ENCODE data around the gene SERGEF.

Gene SERGEF

DNA sequence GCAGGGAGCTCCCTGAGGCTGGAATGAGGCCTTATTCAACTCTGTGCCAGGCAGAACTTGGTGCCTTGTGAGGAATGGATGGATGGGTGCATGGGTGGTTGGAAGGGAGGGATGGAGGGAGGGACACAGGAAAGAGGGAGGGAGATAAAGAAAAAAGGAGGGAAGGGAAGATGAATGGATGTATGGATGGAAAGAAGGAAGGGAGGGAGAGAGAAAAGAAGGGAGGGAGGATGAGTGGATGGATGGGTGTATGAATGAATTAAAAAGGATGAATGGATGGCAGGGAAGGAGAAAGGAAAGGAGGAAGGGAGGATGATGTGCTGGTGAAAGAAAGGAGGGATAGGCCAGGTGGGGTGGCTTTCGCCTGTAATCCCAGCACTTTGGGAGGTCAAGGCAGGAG lies 243.6 kb downstream of the SERGEF start:
- in situ Hi-C loops (cut with HindIII; ENCODE audit: low sequenced_read_pairs): no loop called here
- TF ChIP-seq, protein P1, sequence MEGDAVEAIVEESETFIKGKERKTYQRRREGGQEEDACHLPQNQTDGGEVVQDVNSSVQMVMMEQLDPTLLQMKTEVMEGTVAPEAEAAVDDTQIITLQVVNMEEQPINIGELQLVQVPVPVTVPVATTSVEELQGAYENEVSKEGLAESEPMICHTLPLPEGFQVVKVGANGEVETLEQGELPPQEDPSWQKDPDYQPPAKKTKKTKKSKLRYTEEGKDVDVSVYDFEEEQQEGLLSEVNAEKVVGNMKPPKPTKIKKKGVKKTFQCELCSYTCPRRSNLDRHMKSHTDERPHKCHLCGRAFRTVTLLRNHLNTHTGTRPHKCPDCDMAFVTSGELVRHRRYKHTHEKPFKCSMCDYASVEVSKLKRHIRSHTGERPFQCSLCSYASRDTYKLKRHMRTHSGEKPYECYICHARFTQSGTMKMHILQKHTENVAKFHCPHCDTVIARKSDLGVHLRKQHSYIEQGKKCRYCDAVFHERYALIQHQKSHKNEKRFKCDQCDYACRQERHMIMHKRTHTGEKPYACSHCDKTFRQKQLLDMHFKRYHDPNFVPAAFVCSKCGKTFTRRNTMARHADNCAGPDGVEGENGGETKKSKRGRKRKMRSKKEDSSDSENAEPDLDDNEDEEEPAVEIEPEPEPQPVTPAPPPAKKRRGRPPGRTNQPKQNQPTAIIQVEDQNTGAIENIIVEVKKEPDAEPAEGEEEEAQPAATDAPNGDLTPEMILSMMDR (IDR thresholded peaks at IDR 0.05; ENCODE audit: low read depth, low read length, missing control alignments): no peak
- DNase-seq (ENCODE audit: low read depth): no peak
- H3K4me3 ChIP-seq (ENCODE audit: low read depth, low read length): no peak overlapping the region

GRCh38 chr11:17768547-17768946 lies 244.3 kb downstream of the SERGEF start:
- TF ChIP-seq, protein P1 (IDR thresholded peaks at IDR 0.05; ENCODE audit: low read depth, low read length, missing control alignments): no peak
- no peak overlapping the region for H3K4me3 ChIP-seq (ENCODE audit: low read depth, low read length)
- in situ Hi-C loops (cut with HindIII; ENCODE audit: low sequenced_read_pairs): no loop called here
- DNase-seq (ENCODE audit: low read depth): no peak

GRCh38 chr11:17767914-17768313 lies 244.9 kb downstream of the SERGEF start:
- no peak for DNase-seq (ENCODE audit: low read depth)
- in situ Hi-C loops (cut with HindIII; ENCODE audit: low sequenced_read_pairs): no loop called here
- TF ChIP-seq, protein P1 (IDR thresholded peaks at IDR 0.05; ENCODE audit: low read depth, low read length, missing control alignments): no peak
- no peak overlapping the region for H3K4me3 ChIP-seq (ENCODE audit: low read depth, low read length)

GRCh38 chr11:17767301-17767885 lies 245.5 kb downstream of the SERGEF start:
- in situ Hi-C loops (cut with HindIII; ENCODE audit: low sequenced_read_pairs): no loop called here
- H3K4me3 ChIP-seq (ENCODE audit: low read depth, low read length): no peak overlapping the region
- DNase-seq (ENCODE audit: low read depth): no peak
- TF ChIP-seq, protein P1 (IDR thresholded peaks at IDR 0.05; ENCODE audit: low read depth, low read length, missing control alignments): no peak

- DNase-seq (ENCODE audit: low read depth): no peak
- in situ Hi-C loops (cut with HindIII; ENCODE audit: low sequenced_read_pairs): no loop called here
- TF ChIP-seq, protein P1 (IDR thresholded peaks at IDR 0.05; ENCODE audit: low read depth, low read length, missing control alignments): peak; percentile 13
- H3K4me3 ChIP-seq (ENCODE audit: low read depth, low read length): no peak overlapping the region
Observed at GRCh38 chr11:17766590-17766989, 246.3 kb downstream of the SERGEF start.

DNA sequence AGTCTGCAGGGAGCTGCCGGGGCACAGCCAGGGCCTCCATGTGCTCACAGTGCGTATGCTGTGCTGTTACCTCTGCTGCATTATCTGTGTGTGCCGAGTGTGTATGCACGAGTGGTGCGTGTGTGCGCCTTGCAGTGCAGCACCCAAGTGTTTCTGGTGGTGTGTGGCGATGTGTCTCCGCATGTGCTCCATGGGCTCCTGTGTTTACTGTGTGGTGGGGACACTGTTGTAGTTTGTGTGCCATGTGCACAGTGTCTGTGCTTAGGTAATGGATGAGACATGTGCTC lies 246.8 kb downstream of the SERGEF start:
- in situ Hi-C loops (cut with HindIII; ENCODE audit: low sequenced_read_pairs): no loop called here
- no peak for DNase-seq (ENCODE audit: low read depth)
- TF ChIP-seq, protein P1 (IDR thresholded peaks at IDR 0.05; ENCODE audit: low read depth, low read length, missing control alignments): no peak
- H3K4me3 ChIP-seq (ENCODE audit: low read depth, low read length): no peak overlapping the region
